Bone marrow (tissue), 2 donors: ENCODE data around the gene MVP.
"Not testable (repeated sequence)": the region's sequence is repeated elsewhere in the genome, so short reads cannot be mapped to it uniquely, and the experiment has no call there.

Source experiments
- DNase-seq, 2 donors: peaks; one replicate each; lab custom pipeline; 2025; lab: John Stamatoyannopoulos, UW

Gene MVP

DNA sequence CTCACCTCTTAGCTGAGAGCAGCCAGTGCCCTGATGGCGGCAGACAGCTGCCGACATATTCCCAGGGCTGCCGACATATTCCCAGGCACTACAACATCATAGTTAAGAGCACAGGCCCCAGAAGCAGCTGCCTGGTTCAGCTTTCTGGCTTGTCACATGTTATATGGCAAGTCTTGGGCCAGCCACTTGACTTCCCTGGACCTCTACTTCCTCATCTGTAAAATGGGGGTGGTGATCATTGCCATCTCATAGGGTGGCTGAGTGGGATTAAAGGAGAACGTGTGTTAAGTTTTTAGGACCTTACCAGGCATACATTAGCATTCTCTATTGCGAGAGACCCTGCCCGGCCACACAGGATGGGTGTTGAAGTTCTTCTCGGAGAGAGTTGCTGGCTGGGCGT, 23.7 kb downstream of the MVP start:
- DNase-seq, result no peak

DNA sequence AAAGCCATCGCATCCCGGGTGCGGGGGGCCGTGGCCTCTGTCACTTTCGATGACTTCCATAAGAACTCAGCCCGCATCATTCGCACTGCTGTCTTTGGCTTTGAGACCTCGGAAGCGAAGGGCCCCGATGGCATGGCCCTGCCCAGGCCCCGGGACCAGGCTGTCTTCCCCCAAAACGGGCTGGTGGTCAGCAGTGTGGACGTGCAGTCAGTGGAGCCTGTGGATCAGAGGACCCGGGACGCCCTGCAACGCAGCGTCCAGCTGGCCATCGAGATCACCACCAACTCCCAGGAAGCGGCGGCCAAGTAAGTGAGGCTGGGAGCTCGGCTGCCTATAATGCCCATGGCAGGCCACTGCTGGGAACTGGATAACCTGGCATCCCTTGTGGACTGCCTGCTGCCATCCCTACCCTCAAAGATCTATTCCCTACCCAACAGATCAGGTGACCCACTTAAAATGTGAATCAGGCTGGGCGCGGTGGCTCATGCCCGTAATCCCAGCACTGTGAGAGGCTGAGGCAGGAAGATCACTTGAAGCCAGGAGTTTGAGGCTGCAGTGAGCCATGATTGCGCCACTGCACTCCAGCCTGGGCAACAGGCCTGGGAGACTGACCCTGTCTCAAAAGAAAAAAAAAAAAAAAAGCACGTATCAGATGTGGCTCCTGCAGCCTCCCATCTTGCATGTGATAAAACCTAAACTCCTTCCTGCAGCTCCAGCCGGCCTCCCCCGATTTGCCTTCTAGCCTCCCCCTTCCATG, 24.5 kb downstream of the MVP start:
- DNase-seq, result no peak

DNA sequence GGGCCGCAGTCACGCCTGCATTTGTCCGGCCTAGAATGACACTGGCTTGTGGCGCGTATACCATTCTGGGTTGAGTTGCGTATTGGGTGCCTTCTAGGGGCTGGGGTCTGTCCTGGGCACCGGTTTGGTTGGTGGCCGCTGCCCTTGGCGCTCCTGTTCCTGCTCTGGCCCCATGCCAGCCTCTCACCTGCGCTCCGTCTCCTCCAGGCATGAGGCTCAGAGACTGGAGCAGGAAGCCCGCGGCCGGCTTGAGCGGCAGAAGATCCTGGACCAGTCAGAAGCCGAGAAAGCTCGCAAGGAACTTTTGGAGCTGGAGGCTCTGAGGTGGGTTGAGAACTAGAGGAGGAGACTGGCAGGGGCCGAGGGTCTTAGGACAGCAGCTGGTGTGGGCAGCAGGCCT, 25.4 kb downstream of the MVP start:
- no peak for DNase-seq

DNA sequence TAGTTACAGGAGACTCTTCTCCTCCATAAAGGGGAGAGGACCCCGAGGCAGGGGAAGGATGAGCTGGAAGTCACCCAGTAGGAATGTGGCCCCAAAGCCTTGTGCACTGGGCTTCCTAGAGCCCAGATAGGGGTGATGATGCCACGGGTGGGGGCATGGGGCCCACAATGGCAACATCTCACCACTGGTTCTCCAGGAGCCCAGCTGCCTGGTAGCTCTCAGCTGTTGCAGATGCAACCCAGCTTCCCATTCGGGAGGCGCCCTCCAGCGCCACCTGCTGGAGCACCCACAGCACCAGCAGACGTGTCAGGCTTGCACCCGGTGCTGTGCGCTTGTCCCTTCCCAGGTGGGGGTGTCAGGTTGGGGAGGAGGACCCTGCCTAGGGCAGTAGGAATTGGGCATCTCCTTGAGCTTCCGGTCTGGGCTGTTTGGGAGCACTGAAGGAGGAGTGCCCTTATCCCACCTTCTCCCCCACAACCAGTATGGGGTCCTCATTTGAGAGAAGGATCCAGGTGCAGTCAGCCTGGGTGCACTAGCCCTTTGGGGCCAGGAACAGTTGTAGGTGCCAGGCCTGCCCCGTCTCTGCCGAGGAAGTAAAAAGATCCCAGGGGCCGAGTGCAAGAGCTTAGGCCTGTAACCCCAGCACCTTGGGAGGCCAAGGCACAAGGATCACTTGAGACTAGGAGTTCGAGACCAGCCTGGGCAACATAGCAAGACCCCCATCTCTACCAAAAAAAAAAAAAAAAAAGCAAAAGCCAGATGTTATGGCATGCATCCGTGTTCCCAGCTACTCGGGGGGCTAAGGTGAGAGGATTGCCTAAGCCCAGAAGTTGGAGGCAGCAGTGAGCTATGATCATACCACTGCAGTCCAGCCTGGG, 28.4 kb downstream of the MVP start:
- peak; percentile 36 to 48 for DNase-seq

DNA sequence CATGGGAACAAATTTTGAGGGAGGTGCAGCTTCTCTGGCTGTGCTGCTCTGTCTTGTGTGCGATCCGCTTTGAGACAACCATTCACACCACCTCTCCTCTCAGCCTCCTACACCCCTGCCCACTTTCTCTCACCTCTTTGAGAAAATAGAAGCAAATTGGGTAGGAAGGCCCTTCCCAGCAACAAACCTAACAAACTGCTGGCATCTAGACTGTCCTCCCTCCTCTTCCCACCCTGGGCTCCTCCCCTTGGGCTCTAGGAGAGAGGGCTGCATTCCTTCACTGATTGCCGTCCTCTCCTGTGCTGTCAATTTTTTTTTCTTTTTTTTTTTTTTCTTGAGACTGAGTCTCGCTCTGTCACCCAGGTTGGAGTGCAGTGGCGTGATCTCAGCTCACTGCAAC, 29.2 kb downstream of the MVP start:
- DNase-seq, result no peak

DNA sequence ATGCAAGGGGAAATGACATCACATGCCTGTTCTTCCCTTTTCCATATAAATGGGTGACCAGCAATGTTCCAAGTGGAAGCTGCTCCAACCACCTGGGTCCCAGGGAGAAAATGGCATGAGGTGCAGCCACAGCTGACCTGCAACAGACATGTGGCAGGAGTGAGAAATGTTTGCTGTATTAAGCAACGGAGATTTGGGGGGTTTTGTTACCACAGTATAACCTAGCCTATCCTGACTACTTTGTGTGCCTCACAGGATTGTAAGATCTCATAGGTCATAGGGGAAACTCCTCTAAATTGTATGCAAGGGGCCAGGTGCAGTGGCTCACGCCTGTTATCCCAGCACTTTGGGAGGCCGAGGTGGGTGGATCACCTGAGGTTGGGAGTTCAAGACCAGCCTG, 30.7 kb downstream of the MVP start:
- DNase-seq, result no peak

DNA sequence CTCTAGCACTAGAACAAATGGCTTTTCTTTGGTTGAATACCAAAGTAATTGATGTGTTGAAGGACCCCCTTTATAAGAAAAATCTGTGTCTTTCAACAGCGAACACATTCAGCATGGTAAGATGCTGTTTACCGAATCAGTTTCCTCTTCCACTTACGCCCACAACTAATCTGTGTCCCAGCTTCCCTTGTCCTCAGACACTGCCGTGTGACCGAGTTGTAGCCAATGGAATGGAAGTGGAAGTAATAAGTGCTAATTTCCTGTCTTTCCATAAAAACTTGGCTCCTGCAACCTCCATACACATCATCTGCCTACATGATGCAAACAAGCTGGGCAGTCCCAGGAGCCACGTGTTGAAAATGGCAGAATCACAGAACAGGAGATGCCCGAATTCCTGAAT, 32.4 kb downstream of the MVP start:
- no peak for DNase-seq

DNA sequence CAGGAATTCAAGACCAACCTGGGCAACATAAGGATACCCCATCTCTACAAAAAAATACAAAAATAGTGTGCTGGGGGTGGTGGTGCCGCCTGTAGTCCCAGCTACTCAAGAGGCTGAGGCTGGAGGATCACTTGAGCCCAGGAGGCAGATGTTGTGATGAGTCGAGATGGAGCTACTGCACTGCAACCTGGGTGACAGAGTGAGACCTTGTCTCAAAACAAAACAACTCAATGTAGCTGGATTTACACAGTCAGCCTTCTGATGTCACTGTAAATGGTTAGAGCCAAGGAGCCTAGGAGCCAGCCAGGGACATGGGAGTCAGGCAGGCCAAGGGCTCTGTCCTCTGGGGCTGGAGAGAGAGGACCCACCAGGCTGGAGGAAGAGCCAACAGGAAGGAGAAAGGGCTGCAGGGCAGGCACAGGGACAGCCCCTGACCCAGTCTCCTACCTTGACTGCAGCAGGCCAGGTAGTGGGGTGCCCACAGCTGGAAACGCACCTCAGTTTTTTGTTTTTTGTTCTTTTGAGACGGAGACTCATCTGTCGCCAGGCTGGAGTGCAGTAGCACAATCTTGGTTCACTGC, 34.3 kb downstream of the MVP start:
- no peak for DNase-seq

DNA sequence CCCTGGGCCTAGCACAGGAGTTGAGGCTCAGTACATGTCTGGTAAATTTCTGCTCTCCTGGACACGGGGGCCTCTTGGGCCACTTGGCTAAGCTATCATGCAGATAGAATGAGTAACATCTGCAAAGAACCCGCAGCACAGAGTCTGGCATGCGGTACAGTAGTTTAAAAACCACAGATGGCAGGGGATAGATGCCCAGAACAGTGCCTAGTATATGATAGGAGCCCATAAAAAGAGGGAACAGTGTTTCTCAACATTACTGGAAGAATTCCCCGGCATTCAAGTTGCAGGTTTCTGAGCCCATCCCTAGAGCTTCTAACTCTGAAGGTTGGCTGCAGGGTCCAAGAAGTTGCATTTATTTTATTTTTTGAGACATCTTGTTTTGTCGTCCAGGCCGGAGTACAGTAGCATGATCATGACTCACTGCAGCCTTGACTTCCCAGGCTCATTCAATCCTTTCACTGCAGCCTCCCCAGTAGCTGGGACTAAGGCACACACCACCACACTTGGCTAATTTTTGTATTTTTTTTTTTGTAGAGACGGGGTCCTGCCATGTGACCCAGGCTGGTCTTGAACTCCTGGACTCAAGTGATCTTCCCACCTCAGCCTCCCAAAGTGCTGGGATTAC, 37.0 kb downstream of the MVP start:
- no peak for DNase-seq

DNA sequence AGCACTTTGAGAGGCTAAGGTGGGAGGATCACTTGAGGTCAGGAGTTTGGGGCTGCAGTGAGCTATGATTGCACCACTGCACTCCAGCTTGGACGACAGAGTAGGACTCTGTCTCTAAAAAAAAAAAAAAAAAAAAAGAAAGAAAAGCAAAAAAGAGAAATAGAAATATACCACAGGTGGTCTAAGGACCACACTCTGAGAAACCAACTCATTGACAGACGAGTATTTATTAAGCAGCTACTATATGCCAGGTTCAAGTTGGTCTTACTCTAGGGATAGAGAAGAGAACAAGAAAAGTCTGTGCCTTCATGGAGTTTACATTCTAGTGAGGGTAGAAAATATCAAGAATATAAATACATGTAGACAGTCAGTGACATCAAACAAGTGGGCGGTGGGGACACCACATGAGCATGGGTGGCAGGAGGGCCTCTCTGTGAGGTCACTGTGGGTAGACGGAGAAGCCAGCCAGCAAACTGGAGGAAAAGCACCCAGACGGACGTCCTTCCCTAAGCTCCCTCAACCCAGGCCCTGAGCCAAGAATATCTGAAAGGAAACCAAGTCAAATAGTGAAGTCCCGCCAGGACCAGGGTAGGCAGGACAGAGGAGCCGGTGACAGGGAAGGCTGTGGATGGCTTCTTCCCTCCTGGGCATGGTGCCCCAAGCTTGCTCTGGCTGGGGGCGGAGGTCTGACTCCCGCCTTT, 38.0 kb downstream of the MVP start:
- no peak for DNase-seq

DNA sequence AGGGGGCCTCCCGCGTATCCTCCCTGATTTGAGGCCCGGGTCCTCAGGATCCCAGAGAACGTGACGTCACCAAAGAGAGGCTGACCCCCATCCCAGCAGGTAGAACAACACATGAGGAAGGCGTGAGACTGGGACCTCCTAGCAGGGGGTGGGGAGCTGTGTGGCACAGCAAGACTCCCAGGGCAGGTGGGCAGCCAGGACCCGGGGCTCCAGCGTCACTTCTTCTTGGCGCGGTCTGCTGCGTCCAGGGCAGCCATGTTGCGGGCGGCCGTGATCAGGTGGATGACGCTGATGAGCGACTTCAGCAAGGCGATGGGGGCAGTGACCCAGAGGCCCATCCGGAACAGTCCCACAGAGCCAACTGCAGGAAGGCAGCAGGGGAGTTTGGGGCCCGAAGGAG, 38.7 kb downstream of the MVP start:
- DNase-seq, result no peak

DNA sequence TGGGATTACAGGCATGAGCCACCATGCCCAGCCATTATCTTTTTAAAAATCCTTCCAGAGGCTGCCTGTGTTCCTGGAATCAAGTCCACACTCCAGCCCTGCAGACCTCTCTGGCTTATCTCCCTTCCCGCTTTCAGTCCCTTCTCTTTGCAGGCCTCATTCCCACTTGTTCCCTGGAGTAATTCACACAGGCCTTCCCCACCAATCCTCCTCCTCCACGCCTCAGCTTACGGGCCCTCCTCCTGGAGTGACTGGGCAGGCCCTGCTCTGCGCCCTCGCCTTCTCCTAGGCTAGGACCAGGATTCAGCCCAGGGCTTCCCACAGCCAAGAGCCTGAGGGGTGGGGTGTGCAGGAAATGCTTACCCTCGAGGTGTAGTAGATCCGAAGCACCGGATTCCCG, 40.0 kb downstream of the MVP start:
- DNase-seq, result no peak

DNA sequence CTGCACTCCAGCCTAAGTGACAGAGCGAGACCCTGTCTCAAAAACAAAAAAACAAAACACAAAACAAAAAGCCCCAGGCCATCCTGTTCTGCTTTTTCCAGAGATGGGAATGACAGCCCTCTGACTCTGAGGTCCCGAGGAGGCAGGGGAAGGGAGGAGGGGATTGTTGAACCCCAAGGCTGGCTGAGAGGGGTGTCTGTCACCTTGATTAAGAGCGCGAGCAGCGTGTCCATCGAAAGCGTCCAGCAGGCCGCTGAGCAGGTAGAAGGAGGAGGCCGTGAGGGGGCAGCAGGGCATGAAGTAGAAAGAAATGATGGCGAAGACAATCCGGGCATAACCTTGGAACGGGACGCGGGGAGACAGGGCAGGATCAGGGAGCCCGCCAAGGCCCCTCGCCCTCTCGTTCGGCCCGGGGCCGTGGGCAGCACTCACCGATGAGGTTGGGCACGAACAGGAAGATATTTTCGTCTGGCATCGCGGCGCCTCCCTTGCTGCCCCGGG, 42.2 kb downstream of the MVP start:
- no peak for DNase-seq

DNA sequence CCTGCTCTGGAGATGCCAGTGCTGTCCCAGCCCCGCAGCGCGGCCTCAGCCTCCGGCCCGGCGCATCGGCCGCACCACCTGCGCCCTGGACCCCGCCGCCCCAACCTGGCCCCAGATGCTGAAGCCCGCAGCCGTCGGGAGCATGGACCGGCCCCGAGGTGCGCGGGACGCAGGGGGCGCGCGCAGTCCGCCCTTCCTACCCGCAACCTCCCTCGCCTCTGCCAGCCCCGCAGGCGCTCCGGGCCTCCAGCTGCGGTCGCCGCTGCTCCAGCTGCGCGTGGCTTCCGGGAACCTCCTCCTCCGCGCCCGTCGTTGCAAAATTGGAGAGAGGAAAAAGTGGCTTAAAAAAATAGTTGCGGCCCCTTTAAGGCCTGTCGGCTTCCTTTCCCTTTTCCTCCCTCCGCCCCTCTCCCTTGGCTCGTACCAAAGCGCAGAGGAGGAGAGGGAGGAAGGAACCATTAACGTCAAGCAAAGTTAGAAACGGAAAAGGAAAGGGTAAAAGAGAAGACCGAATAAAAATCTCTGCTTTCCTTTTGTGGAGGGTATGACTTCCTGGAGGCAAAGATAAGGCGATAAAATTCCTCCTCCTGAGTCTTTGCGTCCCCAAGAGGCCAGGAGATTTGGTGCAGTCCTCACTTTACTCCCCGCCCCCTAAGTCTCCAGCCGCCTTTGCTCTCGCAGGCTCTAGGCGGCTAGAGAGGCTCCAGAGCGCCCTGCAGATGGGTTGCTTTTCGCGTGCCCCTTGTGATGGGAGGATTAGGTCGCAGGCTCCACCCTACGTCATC, 42.8 kb downstream of the MVP start, which contains the start of gene CDIPT:
Gene CDIPT (minus strand): TSS at position 343 of the 785 bp plus-strand sequence. CDS start 369 bp downstream, outside the sequence.
- DNase-seq, result peak; percentile 55 to 95

DNA sequence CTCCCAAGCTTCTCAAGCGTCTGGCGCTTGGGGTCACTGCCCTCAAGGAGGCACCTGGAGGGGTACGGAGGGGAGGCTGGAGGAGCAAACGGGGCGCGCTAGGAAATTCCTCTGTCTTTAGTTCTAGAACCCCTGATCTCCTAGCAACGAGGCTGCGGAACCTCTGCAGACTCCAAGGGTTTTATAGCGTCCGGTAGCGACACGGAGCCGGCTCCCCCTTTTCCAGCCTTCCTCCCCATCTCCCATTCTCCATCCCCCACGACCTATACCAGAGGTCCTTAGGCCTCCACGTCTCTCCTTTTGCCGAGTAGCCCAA, 43.4 kb downstream of the MVP start:
- no peak for DNase-seq

DNA sequence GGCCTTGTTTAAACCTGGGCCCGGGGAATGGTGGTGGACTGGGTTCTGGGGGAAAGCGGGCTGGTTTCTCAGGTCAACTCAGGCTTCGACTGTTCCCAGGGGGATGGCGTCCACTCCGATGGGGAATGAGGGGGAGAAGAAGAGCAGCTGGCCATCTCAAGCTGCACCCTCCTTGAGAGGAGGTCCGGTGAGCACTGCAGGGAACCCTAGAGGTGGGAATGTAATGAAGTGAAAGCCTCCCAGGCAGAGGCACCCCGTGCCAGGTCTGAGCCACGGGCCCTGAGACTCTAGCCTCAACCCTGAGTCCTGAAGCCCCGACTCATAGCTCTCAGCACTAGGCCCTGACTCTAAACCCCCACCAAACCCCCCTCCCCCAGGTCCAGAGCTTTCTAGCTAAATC, 43.9 kb downstream of the MVP start:
- DNase-seq, result no peak

DNA sequence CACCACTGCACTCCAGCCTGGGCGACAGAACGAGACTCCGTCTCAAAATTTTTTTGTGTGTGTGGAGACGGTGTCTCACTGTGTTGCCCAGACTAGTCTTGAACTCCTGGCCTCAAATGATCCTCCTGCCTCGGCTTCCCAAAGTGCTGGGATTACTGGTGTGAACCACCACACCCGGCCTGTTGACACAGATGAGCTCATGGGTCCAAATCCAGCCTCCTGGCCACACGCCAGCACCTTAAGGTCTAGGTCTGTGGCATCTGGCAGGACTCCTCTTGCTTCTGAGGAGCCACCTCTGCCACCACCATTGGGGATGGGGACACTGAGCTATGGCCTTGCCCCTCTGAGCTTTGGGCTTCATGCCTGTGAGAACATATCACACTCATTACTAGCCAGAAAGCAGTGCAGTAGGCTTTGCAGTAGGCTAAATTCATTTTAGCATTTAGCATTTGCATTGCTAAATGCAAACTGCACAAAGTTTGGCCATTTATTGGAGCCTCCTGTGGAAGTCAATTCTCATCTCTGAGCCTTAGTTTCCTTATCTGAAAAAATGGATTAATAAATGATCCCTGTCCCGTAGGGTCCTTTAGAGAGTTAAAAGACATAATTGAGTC, 48.2 kb downstream of the MVP start:
- DNase-seq, result no peak

DNA sequence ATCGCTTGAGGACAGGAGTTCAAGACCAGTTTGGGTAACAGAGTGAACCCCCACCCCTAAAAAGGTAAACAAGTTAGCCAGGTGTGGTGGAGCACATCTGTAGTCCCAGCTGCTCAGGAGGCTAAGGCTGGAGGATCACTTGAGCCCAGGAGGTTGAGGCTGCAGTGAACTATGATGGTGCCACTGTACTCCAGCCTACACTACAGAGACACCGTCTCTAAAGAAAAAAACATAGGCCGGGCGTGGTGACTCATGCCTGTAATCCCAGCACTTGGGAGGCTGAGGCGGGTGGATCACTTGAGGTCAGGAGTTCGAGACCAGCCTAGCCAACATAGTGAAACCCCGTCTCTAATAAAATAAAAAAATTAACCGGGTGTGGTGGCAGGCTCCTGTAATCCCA, 48.8 kb downstream of the MVP start:
- DNase-seq, result not testable (repeated sequence)

DNA sequence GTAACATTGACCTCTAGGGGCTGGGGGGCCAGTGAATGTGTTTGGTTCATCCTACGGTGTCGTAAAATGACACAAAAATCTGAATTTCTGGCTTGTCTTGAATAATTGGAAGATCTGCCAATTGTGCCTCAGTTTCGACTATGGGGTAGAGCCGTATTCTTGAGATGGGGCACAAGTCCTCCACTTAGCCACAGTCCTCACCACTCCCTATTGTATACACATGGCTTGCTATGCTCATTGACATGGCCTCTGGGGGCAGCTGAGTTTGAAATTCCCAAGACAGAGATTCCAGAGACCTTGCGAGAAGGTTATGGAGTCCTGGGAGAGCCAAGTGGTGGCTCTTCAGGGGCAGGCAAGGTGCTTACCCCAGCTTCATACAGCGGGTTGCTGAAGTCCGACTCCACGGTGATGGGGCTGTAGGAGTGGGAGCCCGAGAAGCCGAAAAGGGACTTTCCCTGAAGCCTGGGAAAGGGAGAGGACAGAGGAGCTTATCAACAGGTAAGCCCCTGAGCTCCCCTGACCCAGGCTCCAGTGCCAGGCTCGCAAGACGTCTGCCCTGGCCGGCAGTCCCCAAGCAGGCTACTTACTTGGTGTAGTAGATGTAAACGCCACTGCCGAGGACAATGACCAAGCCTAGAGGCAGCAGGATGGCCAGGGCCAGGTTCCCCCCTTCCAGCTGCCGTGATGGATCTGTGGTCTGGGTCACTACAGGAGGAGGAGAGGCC, 51.7 kb downstream of the MVP start:
- DNase-seq, result no peak

DNA sequence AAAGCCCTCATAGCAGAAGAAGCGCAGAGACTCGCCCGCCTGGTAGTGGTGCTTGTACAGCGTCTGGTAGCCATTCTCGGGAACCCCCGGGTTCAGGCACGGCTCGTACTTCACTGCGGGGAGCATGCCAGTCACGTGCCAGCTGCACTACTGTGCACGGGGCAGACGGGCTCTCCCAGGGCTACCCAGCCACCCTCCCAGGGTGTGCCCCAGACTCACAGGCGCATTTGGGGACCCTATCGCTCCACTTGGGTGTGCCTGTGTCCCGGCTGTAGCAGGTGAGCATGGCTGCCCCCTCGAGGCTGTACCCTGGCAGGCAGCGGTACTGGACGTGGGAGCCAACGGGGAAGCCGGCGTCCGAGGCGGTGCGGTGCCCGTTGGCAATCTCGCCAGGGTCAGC, 53.1 kb downstream of the MVP start:
- no peak for DNase-seq
